ENCODE results near the gene GMPPA.

Gene GMPPA

DNA sequence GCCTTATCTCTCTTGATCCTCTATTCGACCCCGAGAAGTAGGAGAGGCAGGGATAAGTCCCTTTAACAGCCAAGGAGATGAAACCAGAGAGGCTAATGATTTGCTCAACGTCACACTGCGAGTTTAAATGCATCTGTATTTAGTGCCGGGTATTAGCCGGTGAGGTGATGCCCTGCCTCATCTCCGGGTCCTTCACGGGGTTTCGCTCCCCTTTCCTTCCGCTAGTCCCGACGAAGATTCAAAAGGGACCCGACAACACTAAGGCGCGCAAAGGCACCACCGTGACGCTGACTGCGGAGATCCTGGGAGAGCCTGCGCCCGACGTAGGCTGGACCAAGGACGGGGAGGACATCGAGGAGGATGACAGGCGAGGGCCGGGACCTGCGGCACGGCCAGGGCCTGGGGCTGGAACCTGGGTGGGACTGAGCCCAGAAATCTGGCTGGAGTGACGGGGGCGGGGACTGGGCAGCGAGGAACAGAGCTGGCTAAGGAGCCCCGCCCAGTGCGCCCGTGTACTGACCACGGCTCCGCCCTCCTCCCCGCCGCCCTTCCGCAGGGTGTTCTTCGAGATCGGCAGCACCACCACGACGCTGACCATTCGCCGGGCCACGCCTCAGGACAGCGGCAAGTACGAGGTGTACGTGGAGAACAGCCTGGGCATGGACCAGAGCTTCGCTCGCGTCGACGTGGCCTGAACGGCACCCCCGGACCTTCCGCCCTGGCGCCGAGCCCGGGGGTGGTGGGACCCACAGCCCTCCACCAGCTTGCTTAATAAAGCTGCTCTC, 1.0 kb upstream of the GMPPA start:
- peak; percentile 76 for DNase-seq (ENCODE audit: low read depth)

DNA sequence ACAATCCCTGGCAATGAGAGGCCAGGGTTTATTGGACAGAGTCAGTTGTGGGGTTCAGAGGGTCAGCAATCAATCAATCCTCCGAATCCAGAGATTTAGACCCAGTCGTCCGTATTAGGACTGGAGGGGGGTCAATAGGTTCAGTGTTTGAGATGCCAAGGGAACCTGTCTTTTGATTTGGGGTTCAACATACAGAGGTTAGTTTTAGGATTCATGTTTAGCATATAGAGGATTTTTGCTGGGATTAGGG, 292 bp downstream of the GMPPA start:
- H3K4me3 ChIP-seq (ENCODE audit: low read depth, low read length), result peak overlapping the region; percentile 68
- DNase-seq (ENCODE audit: low read depth), result no peak
- no peak for TF ChIP-seq POLR2A (IDR thresholded peaks at IDR 0.05; ENCODE audit: extremely low read depth, insufficient read length)
- TF ChIP-seq, protein P1, sequence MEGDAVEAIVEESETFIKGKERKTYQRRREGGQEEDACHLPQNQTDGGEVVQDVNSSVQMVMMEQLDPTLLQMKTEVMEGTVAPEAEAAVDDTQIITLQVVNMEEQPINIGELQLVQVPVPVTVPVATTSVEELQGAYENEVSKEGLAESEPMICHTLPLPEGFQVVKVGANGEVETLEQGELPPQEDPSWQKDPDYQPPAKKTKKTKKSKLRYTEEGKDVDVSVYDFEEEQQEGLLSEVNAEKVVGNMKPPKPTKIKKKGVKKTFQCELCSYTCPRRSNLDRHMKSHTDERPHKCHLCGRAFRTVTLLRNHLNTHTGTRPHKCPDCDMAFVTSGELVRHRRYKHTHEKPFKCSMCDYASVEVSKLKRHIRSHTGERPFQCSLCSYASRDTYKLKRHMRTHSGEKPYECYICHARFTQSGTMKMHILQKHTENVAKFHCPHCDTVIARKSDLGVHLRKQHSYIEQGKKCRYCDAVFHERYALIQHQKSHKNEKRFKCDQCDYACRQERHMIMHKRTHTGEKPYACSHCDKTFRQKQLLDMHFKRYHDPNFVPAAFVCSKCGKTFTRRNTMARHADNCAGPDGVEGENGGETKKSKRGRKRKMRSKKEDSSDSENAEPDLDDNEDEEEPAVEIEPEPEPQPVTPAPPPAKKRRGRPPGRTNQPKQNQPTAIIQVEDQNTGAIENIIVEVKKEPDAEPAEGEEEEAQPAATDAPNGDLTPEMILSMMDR (IDR thresholded peaks at IDR 0.05; ENCODE audit: low read depth, low read length), result no peak
- TF ChIP-seq, protein P2, sequence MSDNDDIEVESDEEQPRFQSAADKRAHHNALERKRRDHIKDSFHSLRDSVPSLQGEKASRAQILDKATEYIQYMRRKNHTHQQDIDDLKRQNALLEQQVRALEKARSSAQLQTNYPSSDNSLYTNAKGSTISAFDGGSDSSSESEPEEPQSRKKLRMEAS (IDR thresholded peaks at IDR 0.05; ENCODE audit: low read depth, low read length), result no peak
- TF ChIP-seq MYC (IDR thresholded peaks at IDR 0.05; ENCODE audit: low read depth, low read length), result no peak

More for the DNA sequence above, 1.0 kb upstream of the GMPPA start:
- peak; percentile 21 for TF ChIP-seq POLR2A (IDR thresholded peaks at IDR 0.05; ENCODE audit: extremely low read depth, insufficient read length)
- TF ChIP-seq MYC (IDR thresholded peaks at IDR 0.05; ENCODE audit: low read depth, low read length), result peak; percentile 35; the same call in 1 of the 2 replicates
- TF ChIP-seq, protein P1 (IDR thresholded peaks at IDR 0.05; ENCODE audit: low read depth, low read length), result no peak
- TF ChIP-seq, protein P2 (IDR thresholded peaks at IDR 0.05; ENCODE audit: low read depth, low read length), result peak; percentile 21; the same call in 1 of the 2 replicates
- H3K4me3 ChIP-seq (ENCODE audit: low read depth, low read length), result peak overlapping the region; percentile 68

DNA sequence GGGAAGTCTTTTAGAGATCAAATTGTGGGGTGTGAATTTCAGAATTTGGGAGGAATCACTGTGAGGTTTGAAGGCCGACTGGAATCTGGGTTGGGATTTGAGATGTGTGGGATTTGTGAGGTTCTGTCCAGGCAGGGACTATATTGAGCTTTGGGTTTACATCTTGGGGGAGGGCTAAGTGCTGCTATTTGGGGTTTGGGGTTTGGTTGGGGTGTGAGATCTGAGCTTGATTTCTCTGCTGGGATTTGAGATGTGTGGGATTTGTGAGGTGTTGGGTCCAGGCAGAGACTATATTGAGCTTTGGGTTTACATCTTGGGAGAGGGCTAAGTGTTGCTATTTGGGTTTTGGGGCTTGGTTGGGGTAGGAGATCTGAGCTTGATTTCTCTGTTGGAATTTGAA, 864 bp downstream of the GMPPA start:
- H3K4me3 ChIP-seq (ENCODE audit: low read depth, low read length), result peak overlapping the region; percentile 68
- no peak for DNase-seq (ENCODE audit: low read depth)
- TF ChIP-seq POLR2A (IDR thresholded peaks at IDR 0.05; ENCODE audit: extremely low read depth, insufficient read length), result no peak
- TF ChIP-seq, protein P1 (IDR thresholded peaks at IDR 0.05; ENCODE audit: low read depth, low read length), result no peak
- TF ChIP-seq, protein P2 (IDR thresholded peaks at IDR 0.05; ENCODE audit: low read depth, low read length), result no peak
- no peak for TF ChIP-seq MYC (IDR thresholded peaks at IDR 0.05; ENCODE audit: low read depth, low read length)

DNA sequence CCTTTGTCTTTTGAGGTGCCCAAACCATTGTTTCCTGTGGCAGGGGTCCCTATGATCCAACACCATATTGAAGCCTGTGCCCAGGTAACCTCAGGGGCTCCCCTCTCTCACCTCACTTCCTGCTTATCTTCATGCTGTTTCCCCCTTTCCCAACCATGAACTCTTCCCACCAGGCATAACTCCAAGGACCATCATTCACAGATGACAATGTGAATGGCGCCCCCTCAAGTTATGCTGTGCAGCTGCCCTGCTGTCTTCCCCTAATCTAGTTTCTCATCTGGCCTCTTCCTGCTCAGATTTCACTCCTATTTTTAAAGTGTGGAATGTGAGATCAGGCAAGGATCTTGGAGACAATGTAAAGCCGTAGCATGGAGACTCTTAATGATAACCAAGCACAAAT, 1.4 kb downstream of the GMPPA start:
- peak; percentile 28 for DNase-seq (ENCODE audit: low read depth)
- no peak overlapping the region for H3K4me3 ChIP-seq (ENCODE audit: low read depth, low read length)
- TF ChIP-seq, protein P1 (IDR thresholded peaks at IDR 0.05; ENCODE audit: low read depth, low read length), result peak; percentile 54
- TF ChIP-seq POLR2A (IDR thresholded peaks at IDR 0.05; ENCODE audit: extremely low read depth, insufficient read length), result no peak

DNA sequence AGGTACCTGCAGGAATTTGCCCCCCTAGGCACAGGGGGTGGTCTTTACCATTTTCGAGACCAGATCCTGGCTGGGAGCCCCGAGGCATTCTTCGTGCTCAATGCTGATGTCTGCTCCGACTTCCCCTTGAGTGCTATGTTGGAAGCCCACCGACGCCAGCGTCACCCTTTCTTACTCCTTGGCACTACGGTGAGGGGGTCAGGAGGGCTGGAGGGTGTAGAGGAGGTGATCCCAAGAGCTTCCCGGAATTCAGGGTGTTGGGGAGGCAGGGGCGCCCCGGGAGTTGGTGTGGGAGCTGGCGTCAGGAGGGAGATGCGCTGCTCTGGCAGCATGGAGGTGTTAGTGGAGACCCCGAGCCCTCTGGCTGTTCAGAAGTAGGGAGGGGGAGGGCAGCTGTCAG, 3.2 kb downstream of the GMPPA start:
- TF ChIP-seq, protein P2 (IDR thresholded peaks at IDR 0.05; ENCODE audit: low read depth, low read length), result no peak
- TF ChIP-seq POLR2A (IDR thresholded peaks at IDR 0.05; ENCODE audit: extremely low read depth, insufficient read length) (no peak), MYC (IDR thresholded peaks at IDR 0.05; ENCODE audit: low read depth, low read length) (no peak)
- TF ChIP-seq, protein P1 (IDR thresholded peaks at IDR 0.05; ENCODE audit: low read depth, low read length), result no peak
- H3K4me3 ChIP-seq (ENCODE audit: low read depth, low read length), result no peak overlapping the region
- no peak for DNase-seq (ENCODE audit: low read depth)
